IMR-90 (cell line): ENCODE data around the gene CDNF. TPM values are rescaled to one million over a fixed set of nuclear protein-coding genes. Genes with fewer than 3 reads are reported as not detected.

Source experiments
- ATAC-seq: fragments of 200-7000 bp; cut with Tn5 transposase; 2 replicates; pipeline ENCODE4 v1.9.1; 2020; ENCODE audit warnings: low read depth, mild to moderate bottlenecking, moderate library complexity
- BruUV-seq: library from RNA; stranded (reverse); fragments of 400-500 nt; replicated peaks from 2 replicates; lab custom pipeline; 2021; lab: Mats Ljungman, UMichigan
- CTCF ChIA-PET: fragments of 300-600 bp; formaldehyde crosslinking; extraction: SDS; loops from one replicate; lab custom pipeline; 2021; ENCODE audit warnings: antibody characterized with exemption; lab: Yijun Ruan, JAX
- POLR2A ChIA-PET: fragments of 300-600 bp; sonication (Branson Sonifier 250); formaldehyde crosslinking; loops from one replicate; lab custom pipeline; 2022; ENCODE audit warnings: antibody characterized with exemption; ENCODE audit not compliant: unreplicated experiment; lab: Charles Lee
- DNase-seq: peaks from one replicate; pipeline ENCODE4 v3.0.0; 2013
- H2AFZ ChIP-seq: replicated peaks from 2 replicates; pipeline ENCODE3; 2013; ENCODE audit warnings: low read length, mild to moderate bottlenecking; ENCODE audit not compliant: poor library complexity
- H2AK5ac ChIP-seq: 2 replicates; pipeline ENCODE4 v1.6.1; 2013; ENCODE audit warnings: low read depth, low read length, inconsistent platforms
- H2AK9ac ChIP-seq: replicated peaks from 2 replicates; pipeline ENCODE3; 2013; ENCODE audit warnings: mild to moderate bottlenecking, low read depth, low read length, moderate library complexity; ENCODE audit not compliant: poor library complexity
- H2BK120ac ChIP-seq: 2 replicates; pipeline ENCODE4 v1.6.1; 2013; ENCODE audit warnings: low read depth, low read length, inconsistent platforms
- H2BK15ac ChIP-seq: 3 replicates; pipeline ENCODE4 v1.6.1; 2013; ENCODE audit warnings: low read depth, low read length, inconsistent platforms
- H2BK20ac ChIP-seq: 2 replicates; pipeline ENCODE4 v1.6.1; 2013; ENCODE audit warnings: low read depth, mild to moderate bottlenecking, inconsistent platforms, low read length, moderate library complexity
- H2BK5ac ChIP-seq: 2 replicates; pipeline ENCODE4 v1.6.1; 2013; ENCODE audit warnings: mild to moderate bottlenecking, low read depth, low read length, inconsistent platforms; ENCODE audit not compliant: poor library complexity, severe bottlenecking
- H3K14ac ChIP-seq: replicated peaks from 2 replicates; pipeline ENCODE4 v1.6.1; 2013; ENCODE audit warnings: low read depth, low read length, inconsistent platforms
- H3K18ac ChIP-seq: 2 replicates; pipeline ENCODE4 v1.6.1; 2013; ENCODE audit warnings: low read depth, low read length, control low read depth
- H3K23ac ChIP-seq: 2 replicates; pipeline ENCODE4 v1.6.1; 2013; ENCODE audit warnings: low read depth, low read length, inconsistent platforms
- H3K27ac ChIP-seq: 2 replicates; pipeline ENCODE4 v1.5.1; 2013; ENCODE audit warnings: mild to moderate bottlenecking, control low read depth, low read length; ENCODE audit not compliant: insufficient read depth
- H3K27me3 ChIP-seq: 2 replicates; pipeline ENCODE4 v1.6.1; 2013; ENCODE audit warnings: low read length; ENCODE audit not compliant: control insufficient read depth, insufficient read depth
- H3K36me3 ChIP-seq: 2 replicates; pipeline ENCODE4 v1.6.1; 2013; ENCODE audit warnings: low read length, mixed read lengths; ENCODE audit not compliant: control insufficient read depth, insufficient read depth
- H3K4ac ChIP-seq: 2 replicates; pipeline ENCODE4 v1.6.1; 2013; ENCODE audit warnings: low read depth, low read length, inconsistent platforms
- H3K4me1 ChIP-seq: 2 replicates; pipeline ENCODE4 v1.6.1; 2013; ENCODE audit warnings: low read length, mixed read lengths; ENCODE audit not compliant: control insufficient read depth, insufficient read depth
- H3K4me2 ChIP-seq: 2 replicates; pipeline ENCODE4 v1.6.1; 2013; ENCODE audit warnings: low read depth, mild to moderate bottlenecking, control low read depth, low read length, moderate library complexity
- H3K4me3 ChIP-seq: 2 replicates; pipeline ENCODE4 v1.5.1; 2013; ENCODE audit warnings: low read depth, mild to moderate bottlenecking, control low read depth, low read length, moderate library complexity; ENCODE audit not compliant: insufficient read depth
- H3K56ac ChIP-seq: 2 replicates; pipeline ENCODE4 v1.6.1; 2013; ENCODE audit warnings: low read length, inconsistent platforms; ENCODE audit not compliant: insufficient read depth; ENCODE audit errors: extremely low read depth
- H3K79me1 ChIP-seq, 2 experiments: 2 replicates each; pipeline ENCODE4 v1.6.1; 2013; ENCODE audit warnings: low read length in 2 of 2, inconsistent platforms in 1 of 2, low read depth in 1 of 2
- H3K9ac ChIP-seq: 2 replicates; pipeline ENCODE4 v1.6.1; 2013; ENCODE audit warnings: low read depth, low read length, control low read depth
- H3K9me1 ChIP-seq: 2 replicates; pipeline ENCODE4 v1.6.1; 2013; ENCODE audit warnings: low read length, inconsistent platforms; ENCODE audit not compliant: insufficient read depth
- H3K9me3 ChIP-seq: 2 replicates; pipeline ENCODE4 v1.6.1; 2013; ENCODE audit warnings: low read length; ENCODE audit not compliant: control insufficient read depth, insufficient read depth
- H4K20me1 ChIP-seq: 2 replicates; pipeline ENCODE4 v1.6.1; 2013; ENCODE audit warnings: low read length, inconsistent platforms; ENCODE audit not compliant: insufficient read depth
- H4K5ac ChIP-seq: 2 replicates; pipeline ENCODE4 v1.6.1; 2013; ENCODE audit warnings: mild to moderate bottlenecking, low read depth, low read length, control low read depth
- H4K8ac ChIP-seq, 2 experiments: 2 replicates each; pipeline ENCODE4 v1.6.1; 2013; ENCODE audit warnings: low read depth in 2 of 2, low read length in 2 of 2, control low read depth in 1 of 2, inconsistent platforms in 1 of 2
- H4K91ac ChIP-seq: 2 replicates; pipeline ENCODE4 v1.6.1; 2013; ENCODE audit warnings: low read depth, low read length, inconsistent platforms; ENCODE audit not compliant: insufficient read depth
- BHLHE40 ChIP-seq: fragments of 150-350 bp; IDR thresholded peaks from 2 replicates; pipeline ENCODE4 v1.6.1; 2016; ENCODE audit warnings: mild to moderate bottlenecking, low read depth, low read length
- CEBPB ChIP-seq: IDR thresholded peaks from 2 replicates; pipeline ENCODE4 v1.6.1; 2012; ENCODE audit warnings: low read depth, low read length, improper control_type of control experiment
- CHD1 ChIP-seq: IDR thresholded peaks from 2 replicates; pipeline ENCODE4 v1.6.1; 2012; ENCODE audit warnings: low read depth, low read length, improper control_type of control experiment
- CTCF ChIP-seq: conservative IDR thresholded peaks from 2 replicates; pipeline ENCODE4 v1.5.1; 2012; ENCODE audit warnings: mild to moderate bottlenecking, low read depth, low read length, improper control_type of control experiment
- ELK1 ChIP-seq: fragments of 150-350 bp; IDR thresholded peaks from 2 replicates; pipeline ENCODE4 v1.6.1; 2016; ENCODE audit warnings: low read depth, mild to moderate bottlenecking, low read length, moderate library complexity, borderline replicate concordance
- FOS ChIP-seq: fragments of 150-350 bp; IDR thresholded peaks from 2 replicates; pipeline ENCODE4 v1.6.1; 2016; ENCODE audit warnings: low read depth, low read length
- MAFK ChIP-seq: IDR thresholded peaks from 2 replicates; pipeline ENCODE4 v1.6.1; 2012; ENCODE audit warnings: low read depth, low read length, improper control_type of control experiment
- MAZ ChIP-seq: IDR thresholded peaks from 2 replicates; pipeline ENCODE4 v1.6.1; 2012; ENCODE audit warnings: low read depth, mild to moderate bottlenecking, low read length, improper control_type of control experiment, moderate library complexity, borderline replicate concordance
- MXI1 ChIP-seq: IDR thresholded peaks from 2 replicates; pipeline ENCODE4 v1.6.1; 2012; ENCODE audit warnings: low read depth, mild to moderate bottlenecking, low read length, moderate library complexity, borderline replicate concordance
- NFE2L2 ChIP-seq: fragments of 150-350 bp; IDR thresholded peaks from 2 replicates; pipeline ENCODE4 v1.6.1; 2016; ENCODE audit warnings: low read depth, mild to moderate bottlenecking, low read length
- POLR2A ChIP-seq: IDR thresholded peaks from 2 replicates; pipeline ENCODE4 v1.6.1; 2012; ENCODE audit warnings: mild to moderate bottlenecking, low read depth, low read length
- RAD21 ChIP-seq: IDR thresholded peaks from 2 replicates; pipeline ENCODE4 v1.6.1; 2012; ENCODE audit warnings: low read length, improper control_type of control experiment
- RCOR1 ChIP-seq: IDR thresholded peaks from 2 replicates; pipeline ENCODE4 v1.6.1; 2012; ENCODE audit warnings: mild to moderate bottlenecking, low read length, improper control_type of control experiment; ENCODE audit not compliant: insufficient replicate concordance
- RFX5 ChIP-seq: IDR thresholded peaks from 2 replicates; pipeline ENCODE4 v1.8.0; 2012; ENCODE audit warnings: low read depth, mild to moderate bottlenecking, low read length, moderate library complexity
- SMC3 ChIP-seq: fragments of 150-350 bp; IDR thresholded peaks from 2 replicates; pipeline ENCODE4 v1.6.1; 2016; ENCODE audit warnings: low read depth, mild to moderate bottlenecking, antibody characterized with exemption, low read length, moderate library complexity
- USF2 ChIP-seq: fragments of 150-350 bp; IDR thresholded peaks from 2 replicates; pipeline ENCODE4 v1.6.1; 2017; ENCODE audit warnings: mild to moderate bottlenecking, antibody characterized with exemption, low read length, low read depth
- WGBS, 2 experiments: methylation state at CpG; one replicate each; pipeline versions ENCODE4 v1.1.5 to v1.1.7; 2013; ENCODE audit warnings: missing lambda C conversion rate in 2 of 2; ENCODE audit not compliant: insufficient read length in 1 of 2; ENCODE audit errors: extremely low coverage in 2 of 2; 5-methylcytosine and 5-hydroxymethylcytosine counted together
- dilution Hi-C: fragments of 300-500 bp; cut with HindIII; formaldehyde crosslinking; loops from one replicate; pipeline ENCODE4 v1.14.3; 2018; ENCODE audit warnings: low sequenced_read_pairs; ENCODE audit not compliant: unreplicated experiment
- in situ Hi-C: fragments of 300-500 bp; cut with MboI; formaldehyde crosslinking; loops from 3 replicates; pipeline ENCODE4 v1.14.3; 2019; ENCODE audit warnings: low sequenced_read_pairs, inconsistent platforms, mixed read lengths
- intact Hi-C: fragments of 100-400 bp; cut with micrococcal nuclease; formaldehyde crosslinking; loops from 2 replicates; pipeline ENCODE4 v1.10.0; 2022
- polyA plus RNA-seq, 3 experiments: library from polyadenylated mRNA; depleted of rRNA; stranded (reverse); fragments of >200 nt; gene quantifications; 2 replicates each; pipeline ENCODE4 v1.2.3, GENCODE V29; 2012; ENCODE audit warnings: low replicate concordance in 1 of 3
- total RNA-seq: library from RNA; depleted of rRNA; stranded (reverse); fragments of >200 nt; gene quantifications from 2 replicates; pipeline ENCODE4 v1.2.3, GENCODE V29; 2012

The CDNF gene
- total and polyA plus RNA-seq, 2 of the 4 experiments (the other 2 are of a cell fraction), result 0.72 to 1.3 TPM

- ATAC-seq (no peak), DNase-seq (no peak)
- Histone ChIP-seq H3K4me2 (no peak overlapping the region), H3K56ac (no peak overlapping the region), H3K27ac (no peak overlapping the region), H3K4me3 (no peak overlapping the region), H3K36me3 (peaks cover 6% of the 10 kb centered on the region), H2BK15ac (no peak overlapping the region), H2BK5ac (no peak overlapping the region), H3K9me1 (no peaks in the 10 kb centered on the region), H3K9me3 (no peaks in the 10 kb centered on the region), H2AK9ac (no peak overlapping the region), H4K5ac (no peak overlapping the region), H3K18ac (no peak overlapping the region), H3K9ac (no peak overlapping the region), H2AFZ (no peak overlapping the region), H4K20me1 (no peaks in the 10 kb centered on the region), H3K14ac (no peak overlapping the region), H3K27me3 (no peaks in the 10 kb centered on the region), H3K23ac (no peak overlapping the region), H3K79me1 (no peaks in the 10 kb centered on the region; a peak in 1 of 4 replicates), H3K4ac (no peak overlapping the region), H2BK120ac (no peak overlapping the region), H2AK5ac (no peak overlapping the region), H4K91ac (no peak overlapping the region), H4K8ac (no peak overlapping the region), H2BK20ac (no peak overlapping the region), H3K4me1 (no peaks in the 10 kb centered on the region)
- WGBS, 2 experiments, result no CpG with 5 or more reads among the region's 3 CpGs
- ChIA-PET POLR2A (no interaction called here), CTCF (no interaction called here)
- dilution Hi-C loops (no loop called here), in situ Hi-C loops (no loop called here), intact Hi-C loops (no loop called here)
- no peak for TF ChIP-seq CTCF
- TF ChIP-seq RFX5, result no peak
- TF ChIP-seq SMC3, result no peak
- TF ChIP-seq RCOR1, result no peak
- no peak for TF ChIP-seq CHD1
- TF ChIP-seq FOS, result no peak
- TF ChIP-seq BHLHE40, result no peak
- no peak for TF ChIP-seq MXI1
- no peak for TF ChIP-seq NFE2L2
- no peak for TF ChIP-seq POLR2A
- no peak for TF ChIP-seq RAD21
- no peak for TF ChIP-seq USF2
- no peak for TF ChIP-seq ELK1
- no peak for TF ChIP-seq MAFK
- TF ChIP-seq MAZ, result no peak
- no peak for TF ChIP-seq CEBPB
- no TSS peak for BruUV-seq
Observed at GRCh38 chr10:14852236-14852635, 14.4 kb upstream of the CDNF start.
